SIG-M5 treated with dmso at 0.1 percent for 504 hours (cell line): ENCODE data around the gene FAM117A.
"Not testable (repeated sequence)": the region's sequence is repeated elsewhere in the genome, so short reads cannot be mapped to it uniquely, and the experiment has no call there.

ENCODE experiments used
- DNase-seq: peaks from one replicate; lab custom pipeline; 2025; ENCODE audit not compliant: unreplicated experiment; lab: John Stamatoyannopoulos, UW

The FAM117A gene

DNA sequence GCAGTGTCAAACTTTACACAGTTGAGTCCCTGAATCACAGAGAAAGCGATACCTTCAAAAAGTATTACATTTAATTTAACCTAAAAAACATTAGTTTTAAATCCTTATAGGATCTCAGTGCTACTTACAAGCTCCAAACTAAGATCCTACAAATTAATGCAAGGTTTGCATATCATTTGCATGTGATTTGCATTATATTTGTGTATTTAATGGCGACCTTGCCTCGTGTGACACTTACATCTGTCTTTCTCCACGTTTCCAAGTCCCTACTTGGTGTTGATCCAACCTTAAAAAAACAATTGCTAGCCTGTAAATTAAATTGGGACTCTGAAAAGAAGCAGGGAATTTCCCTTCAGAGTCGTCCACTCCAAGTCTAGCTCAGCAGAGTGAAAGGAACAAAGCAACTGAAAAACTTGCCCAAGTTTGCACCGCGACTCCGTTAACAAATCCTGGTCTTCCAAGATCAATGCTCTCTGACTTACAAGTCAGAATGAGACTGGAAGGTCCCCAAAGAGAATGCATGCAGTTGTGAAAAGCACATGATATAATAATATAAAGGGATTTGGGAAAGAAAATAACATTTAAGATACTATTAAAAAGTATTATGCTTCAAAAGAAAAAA is 739 bp upstream of the FAM117A start:
- no peak for DNase-seq

DNA sequence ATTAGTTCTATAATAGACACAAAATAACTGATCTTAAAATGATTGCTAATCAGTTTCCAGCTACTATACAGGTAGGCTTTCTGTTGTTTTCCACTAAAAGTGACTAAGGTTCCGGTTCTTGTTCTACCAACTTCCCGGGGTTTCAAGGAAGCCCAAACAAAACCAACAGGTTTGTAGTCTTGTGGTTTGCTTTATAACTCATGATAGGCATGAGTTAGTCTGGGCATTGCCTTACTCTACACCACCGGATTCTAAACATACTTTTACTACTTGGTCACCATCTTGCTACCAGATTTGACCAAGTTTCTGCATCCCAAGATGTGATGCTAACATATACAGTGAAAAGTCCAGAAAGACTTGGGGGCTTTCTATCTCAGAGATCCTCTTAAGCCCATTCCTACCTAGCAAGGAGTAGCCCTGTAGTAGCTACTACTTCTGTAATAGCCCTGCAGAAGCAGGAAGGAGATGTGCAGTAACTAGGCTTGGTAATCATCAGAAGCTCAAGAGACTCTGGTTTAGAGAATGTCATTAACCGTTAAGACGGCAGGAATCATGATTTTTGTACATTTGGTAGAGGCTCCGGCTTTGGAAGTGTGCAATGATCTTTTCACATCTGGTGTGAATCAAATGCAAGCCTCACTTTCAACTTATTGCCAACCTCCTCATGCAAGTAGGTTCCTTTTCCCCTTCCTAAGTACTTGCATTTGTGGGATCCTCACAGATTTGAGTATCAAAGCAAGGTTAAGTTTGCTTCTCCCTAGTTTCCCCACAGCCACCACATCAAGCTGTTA is 1.6 kb downstream of the FAM117A start:
- DNase-seq = no peak

DNA sequence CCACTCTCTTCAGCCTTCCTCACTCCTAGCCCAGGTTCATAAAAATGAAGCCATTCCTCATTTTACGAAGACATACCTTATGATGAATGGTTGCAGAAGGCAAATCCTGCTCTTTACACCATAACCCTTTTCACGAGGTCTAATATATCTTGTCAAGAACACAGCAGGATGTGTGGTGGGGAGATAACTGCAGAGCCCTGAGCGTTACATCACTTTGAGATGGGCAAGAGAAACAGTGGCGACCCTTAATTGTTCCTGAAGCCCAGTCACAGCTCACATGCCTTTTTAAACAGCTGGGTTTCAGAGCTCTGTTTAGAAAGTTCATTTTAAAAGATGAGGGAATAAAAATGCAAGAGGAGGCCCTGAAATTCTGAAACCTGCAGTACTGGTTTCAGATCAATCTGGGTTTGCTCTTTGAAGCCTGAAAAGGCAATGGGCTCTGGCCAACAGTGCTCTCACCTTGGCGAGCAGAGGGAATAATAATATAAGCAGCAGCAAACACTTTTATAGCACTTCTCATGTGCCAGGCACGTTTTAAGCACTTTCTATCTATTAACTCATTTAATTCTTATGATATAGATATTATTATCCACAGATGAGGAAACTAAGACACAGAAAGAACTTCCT is 2.9 kb downstream of the FAM117A start:
- no peak for DNase-seq

DNA sequence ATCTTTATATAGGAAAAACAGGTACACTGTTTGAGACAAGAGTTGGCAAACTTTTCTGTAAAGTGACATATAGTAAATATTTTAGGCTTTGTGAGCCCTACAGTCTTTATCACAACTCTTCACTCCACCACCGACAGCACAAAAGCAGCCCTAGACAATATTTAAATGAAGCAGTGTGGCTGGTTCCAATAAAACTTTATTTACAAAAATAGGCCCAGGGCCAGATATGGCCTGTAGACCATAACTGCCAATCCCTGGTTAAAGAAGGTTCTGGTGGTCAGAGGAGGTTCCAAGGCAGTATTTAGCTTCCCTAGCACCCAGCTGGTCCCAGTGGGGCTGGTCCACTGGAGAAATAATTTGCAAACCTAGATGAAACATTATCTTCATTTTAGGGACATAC is 3.6 kb downstream of the FAM117A start:
- DNase-seq = no peak

DNA sequence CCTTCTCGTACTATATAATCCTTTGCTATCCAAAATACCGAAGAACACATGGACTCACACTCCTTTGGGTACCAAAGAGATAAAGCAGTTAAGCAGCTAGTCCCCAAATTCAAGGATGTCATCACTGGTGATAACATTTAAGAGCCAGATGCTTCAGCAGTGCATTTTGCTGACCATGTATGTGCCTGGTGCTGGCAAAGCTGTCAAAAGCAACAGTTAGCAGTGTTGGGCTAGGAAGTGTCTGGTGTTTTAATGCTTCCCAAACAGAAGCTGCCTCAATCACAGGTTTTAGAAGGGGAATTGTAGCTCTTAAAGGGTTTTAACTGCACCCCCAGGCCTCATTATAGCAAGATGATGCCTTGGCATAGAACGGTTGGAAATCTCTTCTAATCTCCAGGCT is 4.7 kb downstream of the FAM117A start:
- DNase-seq = no peak

DNA sequence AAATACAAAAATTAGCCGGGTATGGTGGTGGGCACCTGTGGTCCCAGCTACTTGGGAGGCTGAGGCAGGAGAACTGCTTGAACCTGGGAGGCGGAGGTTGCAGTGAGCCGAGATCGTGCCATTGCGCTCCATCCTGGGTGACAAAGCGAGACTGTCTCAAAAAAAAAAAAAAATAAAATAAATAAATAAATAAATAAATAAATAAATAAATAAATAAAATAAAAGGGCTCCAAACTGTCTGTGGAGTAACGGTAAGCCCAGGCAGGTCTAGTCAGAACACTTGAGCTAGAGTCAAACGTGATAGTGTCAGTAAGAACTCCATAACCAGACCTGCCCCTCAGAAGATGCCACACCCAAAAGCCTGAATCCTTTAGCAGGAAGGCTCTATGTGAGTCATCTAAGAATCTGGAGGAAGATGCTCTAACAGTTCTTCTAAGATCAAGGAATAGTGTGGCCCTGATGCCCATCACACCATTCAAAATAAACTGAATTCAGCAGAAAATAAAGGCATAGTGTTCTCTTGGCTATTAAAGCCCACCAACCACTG is 5.4 kb downstream of the FAM117A start:
- DNase-seq = not testable (repeated sequence)

DNA sequence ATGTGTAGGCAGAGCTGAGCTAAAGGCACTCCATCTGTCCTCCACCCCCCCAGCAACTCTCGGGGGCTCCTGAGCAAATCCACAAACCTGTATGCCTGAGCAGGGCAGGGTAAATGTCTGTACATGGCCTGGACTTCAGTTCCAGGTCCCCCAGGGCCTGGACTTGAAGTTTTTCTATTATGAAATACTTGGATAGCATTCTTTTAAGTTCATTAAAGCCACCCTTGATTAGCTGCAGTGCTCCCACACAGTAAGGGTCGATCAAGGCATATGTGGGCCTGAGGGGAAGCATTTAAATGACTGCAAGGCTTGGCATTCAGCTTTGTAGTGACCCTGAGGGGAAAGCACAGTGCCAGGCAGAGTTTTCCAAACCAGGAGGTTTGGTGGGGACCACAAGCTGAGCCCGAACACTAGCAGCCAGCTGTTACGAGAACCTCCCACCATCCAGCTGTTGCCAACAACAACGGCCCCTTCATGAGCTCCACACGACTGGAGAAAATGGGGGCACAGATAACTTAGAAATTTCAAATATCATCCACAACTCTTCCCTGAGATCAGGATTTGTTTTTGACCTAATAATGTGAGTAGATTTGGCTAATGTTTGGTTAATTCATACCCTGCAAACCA is 6.7 kb downstream of the FAM117A start:
- no peak for DNase-seq

DNA sequence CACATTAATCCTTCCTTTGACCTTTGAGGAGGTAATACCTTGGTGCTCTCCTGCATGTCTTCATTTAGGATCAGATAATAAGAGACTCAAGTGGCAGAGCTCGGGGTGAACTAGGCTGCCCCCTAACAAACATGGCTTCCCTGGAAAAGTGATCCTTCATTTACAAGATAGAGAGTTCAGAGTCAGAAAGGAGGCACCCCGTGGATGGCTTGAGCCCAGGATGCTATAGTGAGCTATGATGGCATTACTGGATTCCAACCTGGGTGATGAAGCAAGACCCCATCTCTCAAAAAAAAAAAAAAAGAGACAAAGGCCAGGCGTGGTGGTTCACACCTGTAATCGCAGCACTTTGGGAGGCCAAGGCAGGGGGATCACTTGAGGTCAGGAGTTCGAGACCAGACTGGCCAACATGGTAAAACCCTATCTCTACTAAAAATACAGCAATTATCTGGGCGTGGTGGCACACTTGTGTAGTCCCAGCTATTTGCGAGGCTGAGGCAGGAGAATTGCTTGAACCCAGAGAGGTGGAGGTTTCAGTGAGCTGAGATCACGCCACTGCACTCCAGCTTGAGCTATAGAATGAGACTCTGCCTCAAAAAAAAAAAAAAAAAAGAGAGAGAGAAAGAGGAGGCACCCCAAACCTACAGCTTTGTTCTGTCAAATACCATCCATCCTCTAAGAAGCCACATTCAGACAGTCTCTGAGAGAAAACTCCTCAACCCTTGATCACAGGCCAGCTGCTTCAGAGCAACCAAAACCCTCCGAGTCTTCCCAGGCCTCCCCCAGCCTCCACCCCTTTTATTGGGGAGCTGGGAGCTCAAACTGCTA is 7.4 kb downstream of the FAM117A start:
- DNase-seq = no peak

DNA sequence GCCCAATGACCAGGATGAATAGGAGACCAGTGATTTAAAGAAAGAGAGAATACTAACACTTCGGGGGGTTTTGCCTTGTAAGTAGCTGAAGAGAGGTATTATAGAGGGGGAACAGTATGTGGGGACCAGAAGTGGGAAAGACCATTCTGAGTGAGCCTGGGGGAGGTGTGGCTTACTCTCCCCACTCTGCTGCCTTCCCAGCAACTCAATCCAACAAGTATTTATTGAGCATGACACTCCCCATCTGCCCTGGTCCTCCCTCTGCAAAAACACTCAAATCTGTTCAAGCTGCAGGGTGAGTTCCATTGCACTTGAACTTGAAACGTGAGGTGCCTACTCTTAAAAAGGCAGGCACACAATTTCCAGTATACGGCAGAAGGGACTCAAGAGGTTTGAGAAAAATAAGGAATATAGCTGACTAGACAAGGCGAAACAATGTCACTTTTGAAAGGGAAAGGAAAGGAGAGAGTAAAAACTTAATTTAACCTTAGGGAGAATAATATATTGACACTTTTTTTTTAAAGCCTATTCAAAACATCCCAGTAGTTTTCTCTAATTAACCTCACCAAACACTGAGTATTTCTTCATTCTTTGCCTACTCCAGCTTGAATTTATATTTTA is 8.2 kb downstream of the FAM117A start:
- no peak for DNase-seq

DNA sequence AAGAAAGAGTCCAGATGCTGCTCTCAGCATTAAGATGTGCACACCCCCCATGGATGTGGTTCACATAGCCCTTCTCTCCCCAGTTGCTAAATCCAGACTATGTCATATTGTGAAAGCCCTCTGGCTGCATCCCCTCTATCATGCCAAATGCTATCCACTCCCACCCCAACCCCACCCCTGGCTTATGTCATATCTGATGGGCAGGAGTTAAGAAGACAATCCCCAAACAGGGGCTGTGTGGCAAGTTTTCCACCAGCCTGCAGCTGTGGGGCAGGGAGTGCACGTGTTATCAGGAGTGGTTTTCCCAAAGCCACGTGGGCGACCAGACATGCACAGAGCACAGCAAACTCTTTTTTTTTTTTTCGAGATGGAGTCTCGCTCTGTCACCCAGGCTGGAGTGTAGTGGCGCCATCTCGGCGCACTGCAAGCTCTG is 10.0 kb downstream of the FAM117A start:
- peak; percentile 40 for DNase-seq

DNA sequence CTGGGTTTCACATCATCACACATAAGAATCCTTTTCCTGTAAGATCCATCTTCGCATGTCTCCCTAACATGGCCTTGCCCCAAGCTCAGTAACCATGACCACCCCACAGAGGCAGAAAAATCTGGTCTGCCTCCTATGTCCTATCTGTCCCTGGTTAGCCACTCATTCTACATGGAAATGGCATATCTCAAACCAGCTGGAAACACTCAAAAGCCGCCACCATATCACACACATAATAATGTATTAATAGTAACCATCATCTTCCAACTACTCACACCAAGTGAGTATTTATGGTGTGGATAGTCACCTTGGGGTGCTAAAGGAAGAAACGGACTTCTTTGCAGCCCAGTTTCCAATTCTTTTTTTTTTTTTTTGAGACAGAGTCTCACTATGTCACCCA is 11.4 kb downstream of the FAM117A start:
- DNase-seq = no peak

DNA sequence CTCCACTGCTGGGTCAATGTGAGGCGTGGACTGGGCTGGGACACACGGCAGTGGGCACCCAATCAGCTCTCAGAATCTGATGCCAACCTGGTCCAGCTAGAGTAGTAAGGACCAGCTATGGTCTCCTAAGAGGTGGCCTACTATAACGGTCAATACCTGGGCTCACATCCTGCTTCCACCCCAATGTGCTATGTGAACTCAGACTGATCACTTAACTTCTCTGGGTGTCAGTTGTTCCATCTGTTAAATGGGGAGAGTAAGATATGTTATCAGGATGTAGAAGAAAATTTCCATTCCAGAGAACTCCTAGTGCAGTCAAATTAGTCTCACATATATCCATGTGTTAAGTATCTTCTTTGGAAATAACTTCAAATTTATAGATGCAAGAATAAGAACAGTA is 14.2 kb downstream of the FAM117A start:
- no peak for DNase-seq

DNA sequence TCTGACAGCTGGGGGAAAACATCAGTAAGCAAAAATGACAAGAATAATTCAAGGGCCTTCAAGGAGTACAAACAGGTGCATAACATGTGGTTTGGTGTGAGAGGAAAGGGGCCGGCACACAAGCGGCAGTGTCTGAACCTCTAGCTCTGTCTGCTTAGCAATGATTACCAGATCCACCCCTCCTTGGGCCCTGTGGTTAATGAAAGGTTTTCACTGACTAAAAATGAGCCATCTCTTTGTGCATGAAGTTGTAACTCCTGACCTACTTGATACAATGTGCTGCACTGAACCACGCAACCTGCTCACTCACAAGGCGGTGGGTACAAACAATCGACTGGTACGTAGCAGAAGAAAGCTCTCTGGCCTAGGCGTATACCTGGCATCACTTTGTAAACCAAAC is 15.1 kb downstream of the FAM117A start:
- DNase-seq = no peak

DNA sequence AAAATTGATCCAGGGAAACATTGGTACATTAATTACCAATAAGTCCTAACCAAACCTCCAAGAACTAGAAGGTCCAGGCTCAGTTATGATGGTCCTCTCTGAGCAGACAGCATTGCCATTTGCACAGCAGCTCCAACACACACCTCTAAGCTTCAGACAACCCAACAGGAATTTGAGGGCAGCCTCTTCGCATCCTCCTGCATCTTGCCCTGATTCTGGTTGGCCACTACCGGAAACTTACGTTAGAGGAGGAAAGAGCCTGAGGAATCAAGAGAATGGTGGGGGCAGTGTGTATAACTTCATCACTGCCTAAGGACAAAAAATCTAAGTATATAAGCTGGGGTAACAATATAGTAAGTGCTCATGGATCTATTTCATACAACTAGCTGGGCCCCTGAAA is 15.7 kb downstream of the FAM117A start:
- DNase-seq = no peak

DNA sequence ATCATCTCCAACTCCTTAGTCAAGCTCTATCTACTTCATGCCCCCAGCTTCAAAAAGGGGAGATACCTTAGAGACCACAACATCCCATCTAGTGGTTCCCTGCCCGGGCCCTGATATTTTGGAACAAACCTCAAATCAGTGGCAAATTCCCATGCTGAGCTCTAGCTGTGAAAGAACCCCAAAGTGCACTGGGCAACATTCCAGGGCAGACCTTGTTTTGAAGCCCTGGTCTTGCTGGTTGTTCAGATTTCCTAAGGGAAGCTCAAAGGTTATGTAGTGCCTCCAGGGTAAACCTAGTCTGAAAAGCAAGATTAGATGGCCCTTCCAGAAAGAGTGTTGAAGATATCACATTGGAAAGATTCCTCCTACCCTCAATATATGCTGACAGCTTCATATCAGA is 16.3 kb downstream of the FAM117A start:
- DNase-seq = no peak

DNA sequence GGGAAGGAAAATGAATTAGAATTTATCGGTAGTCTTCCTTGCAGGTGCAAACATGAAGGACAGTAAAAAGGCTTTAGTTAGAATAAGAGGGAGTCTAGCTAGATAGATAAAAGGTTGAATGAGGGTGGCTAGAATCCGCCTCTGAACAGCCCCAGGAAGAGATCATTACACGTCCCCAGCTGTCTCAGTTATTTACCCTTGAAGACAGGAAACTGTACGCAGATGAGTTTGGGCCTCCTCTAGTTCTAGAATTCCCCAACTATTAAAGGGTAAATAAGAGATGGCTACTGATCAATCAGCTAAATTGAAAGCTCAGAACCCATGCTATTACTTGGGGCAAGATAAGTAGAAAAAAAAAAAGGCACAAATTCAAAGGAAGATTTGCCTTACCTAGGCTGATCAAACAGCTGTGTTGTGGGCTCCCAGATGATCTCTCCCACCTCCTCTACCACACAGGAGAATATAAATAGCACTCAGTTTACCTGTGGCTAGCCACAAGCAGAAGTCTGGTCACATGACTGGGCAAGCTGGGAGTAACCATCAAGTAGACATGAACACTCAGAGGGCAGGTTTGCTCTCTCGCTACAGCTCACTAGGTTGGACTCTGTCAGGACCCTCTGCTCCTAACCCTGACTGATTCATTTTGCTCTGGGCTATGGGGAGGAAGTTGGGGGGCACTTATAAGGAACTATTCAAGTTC is 17.0 kb downstream of the FAM117A start:
- DNase-seq = no peak

DNA sequence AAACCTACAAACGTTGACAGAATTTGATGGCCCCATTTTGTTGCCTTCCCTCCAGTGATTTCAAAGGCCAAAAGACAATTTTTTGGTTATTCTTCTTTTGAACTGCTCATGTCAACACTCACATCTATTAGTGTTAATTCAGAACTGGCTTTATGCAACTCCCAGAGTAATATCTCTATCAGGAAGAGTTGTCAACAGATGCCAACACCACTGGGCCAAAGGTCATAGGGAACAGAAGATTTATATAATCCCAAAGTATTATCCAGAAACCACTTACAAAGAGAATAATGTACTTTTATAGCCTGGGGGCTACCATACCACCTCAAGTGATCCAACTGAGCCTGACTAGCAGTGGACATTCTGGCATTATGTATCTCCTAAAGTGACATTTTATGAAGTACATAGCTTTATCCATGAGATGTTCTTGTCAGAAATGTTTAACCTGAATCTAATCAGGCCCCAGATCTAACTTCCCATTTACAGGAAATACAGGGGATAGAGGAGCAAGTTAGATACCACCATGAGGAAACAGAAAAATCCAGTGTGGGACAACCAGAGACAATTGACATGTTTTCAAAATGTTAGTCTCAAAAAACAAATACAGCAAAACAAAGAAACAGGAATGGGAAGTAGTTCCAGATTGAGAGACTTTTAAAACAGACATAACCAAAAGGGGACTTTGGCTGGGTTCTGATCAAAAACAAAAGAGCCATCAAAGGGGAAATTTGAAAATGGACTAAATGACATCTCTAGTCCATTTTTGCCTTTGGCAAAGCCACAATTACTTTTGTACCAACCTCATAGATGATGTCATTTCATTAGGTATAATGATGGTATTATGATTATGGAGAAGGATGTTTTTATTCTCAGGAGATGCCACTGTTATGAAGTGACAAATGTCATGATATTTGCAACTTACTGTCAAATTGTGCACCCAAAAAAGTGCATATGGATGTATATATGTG is 18.5 kb downstream of the FAM117A start:
- no peak for DNase-seq

DNA sequence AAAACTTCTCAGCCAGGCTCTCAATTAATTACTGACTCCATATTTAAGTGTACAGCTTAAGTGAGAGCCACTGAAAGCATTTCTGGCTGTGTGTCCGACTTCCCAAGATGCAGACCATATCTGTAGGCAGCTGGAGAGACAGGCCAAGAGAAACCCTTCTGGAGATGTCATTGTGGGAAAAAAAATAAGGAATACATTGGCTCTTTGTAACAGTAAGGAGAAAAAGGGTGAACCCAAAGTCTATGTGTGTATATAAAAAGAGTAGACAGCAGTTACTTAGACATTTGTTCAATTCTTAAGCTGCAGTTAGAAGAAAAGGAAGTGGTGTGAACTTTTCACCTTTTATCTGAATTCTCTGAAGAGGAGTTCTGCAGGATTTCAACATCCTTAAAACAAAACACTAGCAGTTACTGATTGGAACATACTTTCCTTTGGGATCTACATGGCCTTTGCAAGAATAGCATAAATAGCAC is 21.7 kb downstream of the FAM117A start:
- peak; percentile 85 for DNase-seq
